ENCODE data around the gene CD207.

The CD207 gene

GRCh38 chr2:70796262-70796661, 39.4 kb downstream of the CD207 start:
- Histone ChIP-seq H3K27ac (no peak overlapping the region), H3K27me3 (ENCODE audit: insufficient read depth, low read depth, severe bottlenecking) (no peaks in the 10 kb centered on the region), H3K9me3 (ENCODE audit: severe bottlenecking) (peaks cover 10% of the 10 kb centered on the region), H3K4me3 (ENCODE audit: low read depth, low read length) (no peak overlapping the region), H3K36me3 (no peaks in the 10 kb centered on the region)
- TF ChIP-seq CTCF (IDR thresholded peaks at IDR 0.05; ENCODE audit: low read depth, low read length): no peak
- peak; percentile 62 for DNase-seq

- H3K4me3 ChIP-seq (ENCODE audit: low read depth, low read length): no peak overlapping the region
- no peaks in the 10 kb centered on the region for H3K36me3 ChIP-seq
- DNase-seq: no peak
- peaks cover 10% of the 10 kb centered on the region for H3K9me3 ChIP-seq (ENCODE audit: severe bottlenecking)
- no peak overlapping the region for H3K27ac ChIP-seq
- no peak for TF ChIP-seq CTCF (IDR thresholded peaks at IDR 0.05; ENCODE audit: low read depth, low read length)
- H3K27me3 ChIP-seq (ENCODE audit: insufficient read depth, low read depth, severe bottlenecking): no peaks in the 10 kb centered on the region
These were observed 40.2 kb downstream of the CD207 start for GRCh38 chr2:70795164-70795995.

GRCh38 chr2:70793450-70793849, 42.2 kb downstream of the CD207 start:
- no peaks in the 10 kb centered on the region for H3K9me3 ChIP-seq (ENCODE audit: severe bottlenecking)
- H3K27ac ChIP-seq: no peak overlapping the region
- no peak overlapping the region for H3K4me3 ChIP-seq (ENCODE audit: low read depth, low read length)
- no peak for DNase-seq
- TF ChIP-seq CTCF (IDR thresholded peaks at IDR 0.05; ENCODE audit: low read depth, low read length): no peak
- H3K27me3 ChIP-seq (ENCODE audit: insufficient read depth, low read depth, severe bottlenecking): peaks cover 11% of the 10 kb centered on the region
- H3K36me3 ChIP-seq: no peaks in the 10 kb centered on the region

- TF ChIP-seq CTCF (IDR thresholded peaks at IDR 0.05; ENCODE audit: low read depth, low read length): no peak
- no peaks in the 10 kb centered on the region for H3K9me3 ChIP-seq (ENCODE audit: severe bottlenecking)
- no peak within 1 kb of the TSS for H3K27ac ChIP-seq
- DNase-seq: no peak
- peak within 1 kb of the TSS; percentile 30 for H3K4me3 ChIP-seq (ENCODE audit: low read depth, low read length)
- no peaks in the 10 kb centered on the region for H3K36me3 ChIP-seq
- peaks cover 11% of the 10 kb centered on the region for H3K27me3 ChIP-seq (ENCODE audit: insufficient read depth, low read depth, severe bottlenecking)
These were observed 45.3 kb downstream of the CD207 start, which contains the start of gene FIGLA for GRCh38 chr2:70790136-70790828. Gene FIGLA, minus strand, starts transcription at chr2:70790643. Its CDS starts 5 bp downstream, at chr2:70790638.

- no peaks in the 10 kb centered on the region for H3K9me3 ChIP-seq (ENCODE audit: severe bottlenecking)
- H3K27ac ChIP-seq: no peak overlapping the region
- peaks cover 11% of the 10 kb centered on the region for H3K27me3 ChIP-seq (ENCODE audit: insufficient read depth, low read depth, severe bottlenecking)
- peak; percentile 93 for TF ChIP-seq CTCF (IDR thresholded peaks at IDR 0.05; ENCODE audit: low read depth, low read length)
- peak; percentile 88 for DNase-seq
- peak overlapping the region; percentile 30 for H3K4me3 ChIP-seq (ENCODE audit: low read depth, low read length)
- no peaks in the 10 kb centered on the region for H3K36me3 ChIP-seq
These were observed 46.1 kb downstream of the CD207 start for GRCh38 chr2:70789304-70790135.

Measured in WERI-Rb-1 (cell line).